ENCODE measurements around the gene RGS14.

The RGS14 gene

GRCh38 chr5:177311723-177312648 lies 45.7 kb upstream of the RGS14 start, which contains the start of gene MXD3:
Gene MXD3, minus strand, starts transcription at chr5:177311898. Its CDS starts 68 bp downstream, at chr5:177311830.
- DNase-seq (ENCODE audit: low read depth): peak; percentile 83
- no peak for TF ChIP-seq CTCF (IDR thresholded peaks at IDR 0.05; ENCODE audit: low read depth, low read length, missing control alignments)
- H3K4me3 ChIP-seq (ENCODE audit: low read depth, low read length): peak within 1 kb of the TSS; percentile 77

DNA sequence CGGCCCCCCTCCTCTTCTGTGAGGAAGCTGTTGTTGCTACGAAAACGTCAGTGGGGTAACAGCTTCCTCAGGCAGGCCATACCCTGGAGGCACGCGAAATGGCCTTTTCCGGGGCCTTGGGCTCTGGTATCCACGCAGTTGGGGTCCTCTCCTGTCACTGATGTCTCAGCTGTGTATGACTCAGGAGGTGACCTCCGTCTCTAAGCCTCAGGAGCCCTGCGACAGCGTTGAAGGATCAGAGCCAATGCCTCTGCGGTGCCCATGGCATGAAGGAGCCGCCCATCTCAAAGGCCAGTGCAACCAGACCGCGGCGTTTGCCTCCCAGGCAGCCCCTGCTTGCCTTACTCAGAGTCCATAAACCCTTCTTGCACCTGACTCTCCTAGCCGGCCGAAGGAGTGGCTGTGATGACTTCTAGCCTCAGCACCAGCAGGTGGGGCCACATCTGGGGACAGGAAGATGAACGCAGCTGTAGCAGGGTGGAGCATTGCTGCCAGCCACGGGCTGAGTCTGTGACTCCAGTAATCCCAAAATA lies 45.0 kb upstream of the RGS14 start:
- no peak for DNase-seq (ENCODE audit: low read depth)
- peak overlapping the region; percentile 49 for H3K4me3 ChIP-seq (ENCODE audit: low read depth, low read length)
- no peak for TF ChIP-seq CTCF (IDR thresholded peaks at IDR 0.05; ENCODE audit: low read depth, low read length, missing control alignments)

DNA sequence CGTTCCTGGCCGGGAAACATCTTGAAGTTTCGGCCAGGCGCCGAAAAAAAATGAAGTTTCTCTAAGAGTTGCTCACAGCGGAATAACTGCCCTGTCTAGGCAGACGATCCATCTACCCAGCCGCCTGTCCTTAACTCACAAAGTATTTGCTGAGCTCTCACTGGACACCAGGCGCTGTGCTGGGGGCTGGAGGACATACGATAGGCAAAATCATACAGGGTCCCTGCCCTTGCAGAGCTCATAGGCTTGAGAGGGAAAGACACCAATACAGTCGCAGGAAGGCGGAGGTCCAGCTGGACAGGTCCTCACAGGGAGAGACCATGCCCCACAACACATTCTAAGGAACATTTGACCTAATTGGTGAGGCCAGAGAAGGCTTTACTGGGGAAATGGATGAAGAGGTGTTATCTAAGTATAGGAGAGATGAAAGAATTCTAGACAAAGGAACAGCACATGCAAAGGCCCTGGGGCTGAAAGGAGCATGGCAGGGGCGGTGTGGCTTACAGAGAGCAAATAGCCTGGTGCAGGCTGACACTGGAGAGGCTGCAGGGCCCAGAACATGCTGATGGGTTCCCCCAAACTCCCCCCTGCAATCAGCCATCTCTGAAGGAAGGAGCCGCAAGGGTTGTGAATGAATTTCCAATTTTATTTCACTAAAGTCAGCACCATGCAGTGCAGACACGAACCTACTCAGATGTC lies 44.0 kb upstream of the RGS14 start:
- no peak for TF ChIP-seq CTCF (IDR thresholded peaks at IDR 0.05; ENCODE audit: low read depth, low read length, missing control alignments)
- no peak for DNase-seq (ENCODE audit: low read depth)
- H3K4me3 ChIP-seq (ENCODE audit: low read depth, low read length): no peak overlapping the region

- no peak for DNase-seq (ENCODE audit: low read depth)
- no peak overlapping the region for H3K4me3 ChIP-seq (ENCODE audit: low read depth, low read length)
- TF ChIP-seq CTCF (IDR thresholded peaks at IDR 0.05; ENCODE audit: low read depth, low read length, missing control alignments): no peak
These were observed 43.1 kb upstream of the RGS14 start for GRCh38 chr5:177314376-177315342.

GRCh38 chr5:177315411-177315810 lies 42.3 kb upstream of the RGS14 start:
- DNase-seq (ENCODE audit: low read depth): no peak
- no peak overlapping the region for H3K4me3 ChIP-seq (ENCODE audit: low read depth, low read length)
- no peak for TF ChIP-seq CTCF (IDR thresholded peaks at IDR 0.05; ENCODE audit: low read depth, low read length, missing control alignments)

DNA sequence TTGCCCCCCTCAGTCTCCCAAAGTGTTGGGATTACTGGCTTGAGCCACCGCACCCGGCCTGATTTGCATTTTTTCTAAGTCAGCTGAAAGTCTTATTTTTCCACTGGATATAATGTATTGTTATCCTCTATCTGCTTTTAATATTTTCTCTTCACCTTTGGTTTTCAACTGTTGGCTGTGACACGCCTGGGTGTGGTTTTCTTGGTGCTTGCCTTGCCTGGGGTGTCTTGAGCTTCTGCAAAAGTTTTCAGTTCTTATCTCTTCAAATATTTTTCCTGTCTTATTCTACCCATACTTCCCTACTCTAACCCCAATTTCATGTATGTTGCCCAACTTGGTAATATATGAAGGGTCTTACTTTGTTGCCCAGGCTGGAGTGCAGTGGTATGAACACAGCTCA lies 41.7 kb upstream of the RGS14 start:
- no peak for DNase-seq (ENCODE audit: low read depth)
- TF ChIP-seq CTCF (IDR thresholded peaks at IDR 0.05; ENCODE audit: low read depth, low read length, missing control alignments): no peak
- no peak overlapping the region for H3K4me3 ChIP-seq (ENCODE audit: low read depth, low read length)

Measured in GM12864 (cell line).